Measurements from ENCODE around the gene MTCH2.

Gene MTCH2

DNA sequence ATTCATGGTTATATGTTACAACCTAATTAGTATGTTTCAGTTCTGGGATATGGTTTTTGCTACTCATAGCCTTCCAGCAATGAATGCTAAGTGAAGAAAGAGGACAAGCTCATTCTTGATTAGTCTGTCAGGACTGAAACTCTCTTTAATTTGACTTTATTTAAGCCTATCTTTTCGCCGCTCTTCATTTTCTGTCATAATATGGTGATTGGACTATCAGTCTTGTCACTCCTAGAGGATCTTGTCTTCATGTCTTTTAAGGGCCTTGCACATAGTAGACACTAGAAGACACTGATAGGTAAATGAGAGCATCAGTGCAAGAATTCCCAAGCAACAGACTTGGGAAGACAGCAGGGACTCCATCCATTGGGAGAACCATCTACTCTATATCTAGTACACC is 18.9 kb upstream of the MTCH2 start:
- Histone ChIP-seq H3K4me2 (ENCODE audit: low read depth, low read length, poor library complexity, severe bottlenecking) (no peak overlapping the region), H4K20me1 (ENCODE audit: low read depth, low read length) (no peaks in the 10 kb centered on the region), H2AFZ (ENCODE audit: low read depth, low read length, severe bottlenecking) (no peak overlapping the region), H3K36me3 (ENCODE audit: low read length) (no peaks in the 10 kb centered on the region), H3K79me2 (ENCODE audit: insufficient read depth, low read length) (no peaks in the 10 kb centered on the region), H3F3A (ENCODE audit: insufficient read depth) (no peaks in the 10 kb centered on the region), H3K27ac (ENCODE audit: low read depth, low read length) (no peak overlapping the region), H3K4me3 (ENCODE audit: insufficient read depth, low read length, poor library complexity, severe bottlenecking) (no peak overlapping the region), H3K9ac (ENCODE audit: low read length) (no peak overlapping the region), H3K9me3 (ENCODE audit: insufficient read depth, low read length) (no peaks in the 10 kb centered on the region), H3K9me2 (replicated peaks; ENCODE audit: insufficient read depth, low read length) (no peaks in the 10 kb centered on the region), H3K27me3 (ENCODE audit: low read length) (no peaks in the 10 kb centered on the region)
- TF ChIP-seq, protein P1, sequence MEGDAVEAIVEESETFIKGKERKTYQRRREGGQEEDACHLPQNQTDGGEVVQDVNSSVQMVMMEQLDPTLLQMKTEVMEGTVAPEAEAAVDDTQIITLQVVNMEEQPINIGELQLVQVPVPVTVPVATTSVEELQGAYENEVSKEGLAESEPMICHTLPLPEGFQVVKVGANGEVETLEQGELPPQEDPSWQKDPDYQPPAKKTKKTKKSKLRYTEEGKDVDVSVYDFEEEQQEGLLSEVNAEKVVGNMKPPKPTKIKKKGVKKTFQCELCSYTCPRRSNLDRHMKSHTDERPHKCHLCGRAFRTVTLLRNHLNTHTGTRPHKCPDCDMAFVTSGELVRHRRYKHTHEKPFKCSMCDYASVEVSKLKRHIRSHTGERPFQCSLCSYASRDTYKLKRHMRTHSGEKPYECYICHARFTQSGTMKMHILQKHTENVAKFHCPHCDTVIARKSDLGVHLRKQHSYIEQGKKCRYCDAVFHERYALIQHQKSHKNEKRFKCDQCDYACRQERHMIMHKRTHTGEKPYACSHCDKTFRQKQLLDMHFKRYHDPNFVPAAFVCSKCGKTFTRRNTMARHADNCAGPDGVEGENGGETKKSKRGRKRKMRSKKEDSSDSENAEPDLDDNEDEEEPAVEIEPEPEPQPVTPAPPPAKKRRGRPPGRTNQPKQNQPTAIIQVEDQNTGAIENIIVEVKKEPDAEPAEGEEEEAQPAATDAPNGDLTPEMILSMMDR (IDR thresholded peaks at IDR 0.05; ENCODE audit: insufficient read depth, low read length, poor library complexity, severe bottlenecking), result no peak
- TF ChIP-seq EZH2phosphoT487 (conservative IDR thresholded peaks at IDR 0.05; ENCODE audit: low read length), result no peak

DNA sequence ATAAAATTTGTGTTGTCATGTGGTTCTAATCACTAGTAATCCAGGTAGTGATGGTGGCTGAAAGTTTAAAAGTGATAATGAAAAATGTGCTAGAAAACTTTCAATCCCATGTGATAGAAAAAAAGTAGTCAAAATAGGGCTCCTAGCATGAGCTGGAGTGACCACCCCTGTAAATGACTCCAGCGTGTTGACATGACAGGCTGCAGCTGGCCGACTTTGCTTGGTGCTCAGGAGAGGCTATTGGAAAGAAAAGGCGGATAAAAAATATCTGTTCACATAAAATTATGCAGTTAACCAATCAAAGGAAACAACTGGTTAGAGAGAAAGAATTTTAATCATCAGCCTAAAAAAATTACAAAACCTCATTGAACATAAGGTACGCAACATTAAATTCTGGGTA is 16.9 kb upstream of the MTCH2 start:
- Histone ChIP-seq H3K36me3 (ENCODE audit: low read length) (no peaks in the 10 kb centered on the region), H3K27ac (ENCODE audit: low read depth, low read length) (no peak overlapping the region), H3K4me2 (ENCODE audit: low read depth, low read length, poor library complexity, severe bottlenecking) (no peak overlapping the region), H3K79me2 (ENCODE audit: insufficient read depth, low read length) (no peaks in the 10 kb centered on the region), H3F3A (ENCODE audit: insufficient read depth) (no peaks in the 10 kb centered on the region), H4K20me1 (ENCODE audit: low read depth, low read length) (no peaks in the 10 kb centered on the region), H3K9ac (ENCODE audit: low read length) (no peak overlapping the region), H3K4me3 (ENCODE audit: insufficient read depth, low read length, poor library complexity, severe bottlenecking) (no peak overlapping the region), H3K9me2 (replicated peaks; ENCODE audit: insufficient read depth, low read length) (no peaks in the 10 kb centered on the region), H3K9me3 (ENCODE audit: insufficient read depth, low read length) (no peaks in the 10 kb centered on the region), H2AFZ (ENCODE audit: low read depth, low read length, severe bottlenecking) (no peak overlapping the region), H3K27me3 (ENCODE audit: low read length) (no peaks in the 10 kb centered on the region)
- TF ChIP-seq EZH2phosphoT487 (conservative IDR thresholded peaks at IDR 0.05; ENCODE audit: low read length), result no peak
- TF ChIP-seq, protein P1 (IDR thresholded peaks at IDR 0.05; ENCODE audit: insufficient read depth, low read length, poor library complexity, severe bottlenecking), result no peak

DNA sequence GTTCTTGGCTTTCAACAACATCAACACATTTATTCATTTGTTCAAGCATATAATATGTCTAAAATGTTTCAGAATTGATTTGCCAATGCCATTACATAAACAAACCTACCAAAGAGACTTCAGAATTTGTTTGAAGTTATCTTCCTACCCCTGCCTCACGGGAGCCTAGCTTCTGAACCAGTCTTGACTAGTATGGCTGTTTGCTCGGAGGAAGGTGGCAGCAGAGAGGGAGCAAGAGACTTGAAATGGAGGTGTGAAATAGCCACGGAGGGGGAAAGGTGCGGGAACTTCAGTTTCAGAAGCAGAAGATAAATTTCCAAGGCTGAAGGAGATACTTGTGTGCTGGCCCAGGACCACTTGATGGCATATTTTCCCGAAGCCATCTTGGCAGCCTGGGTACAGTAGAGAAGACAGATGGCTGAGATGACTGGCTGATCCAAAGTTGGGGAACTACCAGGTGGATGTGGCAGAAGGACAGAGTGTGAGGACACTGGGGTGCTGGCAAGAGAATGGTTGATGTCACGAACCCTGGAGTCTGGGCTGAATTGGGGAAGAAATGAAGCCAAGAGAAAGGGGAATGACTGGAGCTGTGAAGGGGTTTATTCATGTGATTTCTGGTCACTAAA is 14.0 kb upstream of the MTCH2 start:
- peaks cover 9% of the 10 kb centered on the region; the same call in 1 of the 2 replicates for H3K9me3 ChIP-seq (ENCODE audit: insufficient read depth, low read length)
- H3K9me2 ChIP-seq (replicated peaks; ENCODE audit: insufficient read depth, low read length), result no peaks in the 10 kb centered on the region
- H3K36me3 ChIP-seq (ENCODE audit: low read length), result no peaks in the 10 kb centered on the region
- TF ChIP-seq, protein P1 (IDR thresholded peaks at IDR 0.05; ENCODE audit: insufficient read depth, low read length, poor library complexity, severe bottlenecking), result no peak
- TF ChIP-seq EZH2phosphoT487 (conservative IDR thresholded peaks at IDR 0.05; ENCODE audit: low read length), result no peak
- no peaks in the 10 kb centered on the region for H4K20me1 ChIP-seq (ENCODE audit: low read depth, low read length)
- H3K27ac ChIP-seq (ENCODE audit: low read depth, low read length), result no peak overlapping the region
- no peaks in the 10 kb centered on the region for H3K79me2 ChIP-seq (ENCODE audit: insufficient read depth, low read length)
- H3K9ac ChIP-seq (ENCODE audit: low read length), result no peak overlapping the region
- H3K27me3 ChIP-seq (ENCODE audit: low read length), result no peaks in the 10 kb centered on the region
- H3K4me2 ChIP-seq (ENCODE audit: low read depth, low read length, poor library complexity, severe bottlenecking), result no peak overlapping the region
- no peak overlapping the region for H3K4me3 ChIP-seq (ENCODE audit: insufficient read depth, low read length, poor library complexity, severe bottlenecking)
- H2AFZ ChIP-seq (ENCODE audit: low read depth, low read length, severe bottlenecking), result peak overlapping the region; percentile 51
- H3F3A ChIP-seq (ENCODE audit: insufficient read depth), result no peaks in the 10 kb centered on the region

Measured in SU-DHL-6 (cell line).